Measurements from ENCODE around the gene STK11IP.

The STK11IP gene

GRCh38 chr2:219563271-219563928 is 34.3 kb upstream of the STK11IP start:
- DNase-seq (ENCODE audit: low read depth in 3 of 3): no peak

- DNase-seq (ENCODE audit: low read depth in 3 of 3): no peak
Measured at GRCh38 chr2:219565130-219566080, 32.3 kb upstream of the STK11IP start.

DNA sequence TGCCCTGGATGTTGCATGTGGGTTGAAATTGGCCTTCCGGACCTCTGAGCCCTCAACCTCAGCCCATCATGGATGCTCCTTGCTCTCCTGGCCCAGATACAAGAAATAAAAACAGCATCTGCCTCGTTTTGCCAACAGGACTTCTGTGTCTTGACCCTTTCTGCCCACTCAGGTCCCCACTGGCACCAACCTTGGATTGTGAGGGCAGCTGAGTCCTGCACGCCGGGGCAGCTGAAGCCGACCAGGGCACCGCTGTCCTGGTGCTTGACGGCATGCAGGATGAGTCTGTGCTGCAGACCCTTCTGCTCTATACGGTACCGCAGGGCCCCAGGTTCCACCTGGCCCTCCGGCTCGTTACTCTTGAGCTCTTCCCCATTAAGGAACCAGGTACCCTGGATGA is 31.0 kb upstream of the STK11IP start:
- no peak for DNase-seq (ENCODE audit: low read depth in 3 of 3)

DNA sequence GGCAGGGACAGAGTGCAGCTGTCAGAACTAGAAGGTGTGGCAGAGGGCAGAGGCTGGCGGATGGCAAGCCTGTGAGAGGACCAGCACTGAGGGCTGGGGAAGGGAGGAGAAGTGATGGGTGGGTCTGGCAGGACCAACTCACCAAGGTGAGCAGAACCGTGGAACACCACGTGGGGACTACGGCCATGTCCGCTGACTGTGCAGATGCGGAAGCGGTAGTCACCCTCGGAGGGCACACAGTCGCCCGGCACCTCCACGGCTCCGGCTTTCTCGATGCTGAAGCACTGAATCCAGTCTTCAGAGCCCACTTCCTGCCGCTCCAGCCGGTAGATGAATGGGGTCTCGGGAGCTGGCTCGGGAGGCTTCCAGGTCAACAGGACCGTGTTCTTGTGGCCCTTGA is 30.5 kb upstream of the STK11IP start:
- DNase-seq (ENCODE audit: low read depth in 3 of 3): no peak

DNA sequence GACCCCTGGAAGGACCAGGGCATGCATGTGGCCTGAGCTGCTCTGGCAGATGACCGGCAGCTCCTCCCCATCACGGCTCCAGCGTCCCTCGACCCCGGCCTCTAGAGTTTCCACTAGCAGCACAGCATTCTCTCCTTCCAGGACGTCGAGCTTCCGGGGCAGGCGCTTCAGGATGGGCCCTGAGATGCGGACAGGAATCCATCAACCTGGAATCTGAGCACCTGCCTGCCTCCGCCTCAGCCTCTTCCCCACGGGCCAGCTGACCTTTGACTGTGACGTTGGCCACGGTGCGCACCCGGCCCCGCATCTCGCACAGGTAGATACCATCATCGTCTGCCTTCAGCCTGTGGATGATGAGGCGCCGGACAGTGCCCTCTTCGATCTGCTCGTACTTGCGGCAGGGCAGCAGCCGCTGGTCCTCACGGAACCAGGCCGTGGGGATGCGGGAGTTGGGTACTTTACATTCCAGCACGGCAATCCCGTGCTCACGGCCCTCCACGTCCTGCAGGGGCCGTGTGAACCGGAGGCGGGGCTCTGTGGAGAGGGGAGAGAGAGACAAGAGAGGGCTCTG is 29.8 kb upstream of the STK11IP start:
- no peak for DNase-seq (ENCODE audit: low read depth in 3 of 3)

DNA sequence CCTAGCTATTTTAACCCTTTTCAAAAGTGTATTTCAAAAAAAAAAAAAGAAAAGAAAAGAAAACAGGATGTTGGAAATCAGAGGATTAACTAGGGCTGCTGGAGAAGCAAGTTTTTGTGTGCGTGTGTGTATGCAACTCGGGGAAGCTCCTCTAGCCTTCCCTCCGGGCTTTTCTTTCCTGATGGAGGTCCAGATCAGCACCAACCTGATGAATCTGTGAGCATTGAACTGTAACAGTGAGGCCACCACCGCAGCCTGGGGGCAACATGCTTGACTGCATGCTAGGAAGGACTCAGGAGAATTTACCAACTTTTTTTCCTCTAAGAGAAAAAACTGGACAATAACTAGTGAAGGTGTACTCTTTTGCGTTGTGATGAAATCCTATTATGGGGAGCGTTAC is 28.6 kb upstream of the STK11IP start:
- DNase-seq (ENCODE audit: low read depth in 3 of 3): no peak

- DNase-seq (ENCODE audit: low read depth in 3 of 3): no peak
Measured at GRCh38 chr2:219569635-219570034, 28.0 kb upstream of the STK11IP start.

DNA sequence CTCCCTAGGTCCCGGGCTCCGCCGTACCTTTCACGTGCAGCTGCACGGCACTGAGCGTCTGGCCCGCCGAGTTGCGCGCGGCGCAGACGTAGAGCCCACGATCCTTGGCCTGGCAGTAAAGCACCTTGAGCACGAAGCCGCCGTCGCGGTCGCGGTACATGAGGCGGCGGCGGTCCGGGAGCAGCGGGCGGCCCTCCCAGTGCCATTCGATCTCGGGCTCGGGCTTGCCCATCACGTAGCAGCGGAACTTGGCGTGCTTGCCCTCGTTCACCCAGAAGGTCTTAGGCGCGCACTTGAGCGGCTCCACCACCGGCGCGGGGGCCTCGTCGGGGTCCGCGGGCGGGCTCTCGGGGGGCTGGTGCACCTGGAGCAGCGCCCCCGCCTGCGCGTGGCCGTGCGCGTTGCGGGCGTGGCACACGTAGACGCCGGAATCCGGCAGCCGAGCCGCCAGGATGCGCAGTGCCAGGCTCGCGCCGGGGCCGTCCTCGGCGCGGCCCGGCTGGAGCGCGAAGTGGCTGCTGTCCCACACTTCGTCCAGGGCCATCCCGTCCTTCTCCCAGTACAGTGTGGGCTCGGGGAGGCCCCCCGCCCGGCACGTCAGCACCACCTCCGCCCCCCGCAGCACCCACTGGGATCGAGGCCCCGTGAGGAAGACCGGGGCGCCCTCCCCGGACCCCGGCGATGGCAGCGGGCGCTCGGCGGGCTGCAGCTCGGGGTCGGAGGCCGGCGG is 27.3 kb upstream of the STK11IP start:
- no peak for DNase-seq (ENCODE audit: low read depth in 3 of 3)

DNA sequence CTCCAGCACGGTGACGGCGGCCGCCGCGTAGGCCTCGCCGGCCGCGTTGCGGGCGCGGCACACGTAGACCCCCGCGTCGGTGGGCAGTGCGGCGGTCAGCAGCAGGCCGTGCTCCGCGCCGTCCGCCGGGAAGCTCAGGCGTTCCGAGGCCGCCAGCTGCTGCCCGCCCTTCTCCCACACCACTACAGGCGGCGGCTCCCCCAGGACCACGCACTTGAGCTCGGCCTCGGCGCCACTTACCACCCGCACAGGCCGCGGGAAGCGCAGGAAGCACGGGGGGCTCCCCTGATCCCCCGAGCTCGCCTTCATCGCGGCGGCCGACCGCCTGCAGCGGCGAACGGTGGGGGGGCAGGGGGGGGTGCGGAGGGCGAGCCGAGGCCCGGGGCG is 26.7 kb upstream of the STK11IP start:
- no peak for DNase-seq (ENCODE audit: low read depth in 3 of 3)

DNA sequence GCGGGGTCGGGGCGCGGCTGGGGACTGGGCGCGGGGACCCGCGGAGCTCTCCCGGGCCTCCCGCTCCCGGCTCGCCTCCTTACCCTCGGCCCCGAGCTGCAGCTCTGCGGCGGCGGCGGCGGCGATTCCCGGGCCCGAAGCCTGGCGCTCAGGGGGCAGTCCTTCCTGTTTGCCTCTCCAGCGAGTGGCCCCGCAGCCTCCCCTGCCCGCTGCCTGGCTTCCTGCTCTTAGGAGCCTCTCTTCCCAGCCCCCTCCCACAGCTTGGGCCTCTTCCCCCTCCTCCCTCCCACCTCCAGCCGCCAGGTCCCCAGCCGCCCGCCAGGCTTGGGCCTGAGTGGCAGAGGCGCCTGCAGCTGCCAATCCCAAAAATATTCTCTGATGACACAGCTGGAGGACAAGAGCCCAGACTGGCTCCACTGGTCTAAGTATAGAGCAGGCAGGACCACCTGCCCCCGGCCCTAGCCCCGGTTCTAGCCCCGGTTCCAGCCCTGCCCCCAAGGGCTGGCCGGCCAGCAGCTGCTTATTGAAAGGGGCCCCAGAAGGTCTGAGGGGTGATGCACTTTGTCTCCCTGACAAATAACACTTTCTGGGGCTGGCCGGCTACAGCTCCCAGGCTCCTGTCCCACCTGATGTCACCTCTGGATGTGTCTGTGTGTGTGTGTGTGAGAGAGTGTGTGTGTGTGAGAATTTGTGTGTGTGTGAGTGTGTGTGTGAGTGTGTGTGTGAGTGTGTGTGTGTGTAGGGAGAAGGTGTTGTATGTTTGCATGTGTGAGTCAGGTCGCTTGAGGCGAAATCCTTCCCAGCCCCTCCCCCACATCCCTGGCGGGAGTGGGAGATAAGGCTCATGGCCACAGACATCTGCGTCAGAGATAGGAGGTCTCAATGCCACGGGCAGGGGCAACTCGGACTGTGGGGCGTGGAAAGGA is 26.1 kb upstream of the STK11IP start, which contains the start of gene OBSL1:
Gene OBSL1 (minus strand): TSS at position 229 of the 926 bp plus-strand sequence. CDS start 307 bp downstream, outside the sequence.
- no peak for DNase-seq (ENCODE audit: low read depth in 3 of 3)

DNA sequence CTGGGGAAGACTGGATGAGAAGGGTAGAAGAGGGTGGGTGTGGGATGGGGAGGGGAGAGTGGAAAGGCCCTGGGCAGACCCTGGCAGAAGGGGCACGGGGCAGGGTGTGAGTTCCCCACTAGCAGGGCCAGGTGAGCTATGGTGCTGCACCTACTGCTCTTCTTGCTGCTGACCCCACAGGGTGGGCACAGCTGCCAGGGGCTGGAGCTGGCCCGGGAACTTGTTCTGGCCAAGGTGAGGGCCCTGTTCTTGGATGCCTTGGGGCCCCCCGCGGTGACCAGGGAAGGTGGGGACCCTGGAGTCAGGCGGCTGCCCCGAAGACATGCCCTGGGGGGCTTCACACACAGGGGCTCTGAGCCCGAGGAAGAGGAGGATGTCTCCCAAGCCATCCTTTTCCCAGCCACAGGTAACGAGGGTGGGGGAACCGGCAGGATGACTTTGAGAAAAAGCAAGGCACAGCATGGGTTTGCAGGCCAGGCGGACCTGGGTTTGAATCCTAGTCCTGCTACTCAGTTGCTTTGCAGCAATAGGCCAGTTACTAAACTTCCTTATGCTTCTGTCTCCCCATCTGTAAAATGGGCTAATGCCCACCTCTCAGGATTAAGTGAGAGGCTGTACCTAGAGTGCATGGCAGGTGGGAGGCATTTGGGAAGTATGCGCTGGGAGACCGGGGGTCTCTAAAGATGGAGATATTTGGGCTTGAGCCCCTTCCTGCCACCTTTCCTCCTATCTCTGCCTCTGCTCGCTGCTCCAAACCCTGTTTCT is 25.2 kb upstream of the STK11IP start, which contains the start of gene INHA:
Gene INHA (plus strand): TSS at position 74 of the 765 bp plus-strand sequence. CDS start 65 bp downstream, at position 139.
- DNase-seq (ENCODE audit: low read depth in 3 of 3): no peak

- DNase-seq (ENCODE audit: low read depth in 3 of 3): no peak
Measured at GRCh38 chr2:219573166-219573565, 24.5 kb upstream of the STK11IP start.

DNA sequence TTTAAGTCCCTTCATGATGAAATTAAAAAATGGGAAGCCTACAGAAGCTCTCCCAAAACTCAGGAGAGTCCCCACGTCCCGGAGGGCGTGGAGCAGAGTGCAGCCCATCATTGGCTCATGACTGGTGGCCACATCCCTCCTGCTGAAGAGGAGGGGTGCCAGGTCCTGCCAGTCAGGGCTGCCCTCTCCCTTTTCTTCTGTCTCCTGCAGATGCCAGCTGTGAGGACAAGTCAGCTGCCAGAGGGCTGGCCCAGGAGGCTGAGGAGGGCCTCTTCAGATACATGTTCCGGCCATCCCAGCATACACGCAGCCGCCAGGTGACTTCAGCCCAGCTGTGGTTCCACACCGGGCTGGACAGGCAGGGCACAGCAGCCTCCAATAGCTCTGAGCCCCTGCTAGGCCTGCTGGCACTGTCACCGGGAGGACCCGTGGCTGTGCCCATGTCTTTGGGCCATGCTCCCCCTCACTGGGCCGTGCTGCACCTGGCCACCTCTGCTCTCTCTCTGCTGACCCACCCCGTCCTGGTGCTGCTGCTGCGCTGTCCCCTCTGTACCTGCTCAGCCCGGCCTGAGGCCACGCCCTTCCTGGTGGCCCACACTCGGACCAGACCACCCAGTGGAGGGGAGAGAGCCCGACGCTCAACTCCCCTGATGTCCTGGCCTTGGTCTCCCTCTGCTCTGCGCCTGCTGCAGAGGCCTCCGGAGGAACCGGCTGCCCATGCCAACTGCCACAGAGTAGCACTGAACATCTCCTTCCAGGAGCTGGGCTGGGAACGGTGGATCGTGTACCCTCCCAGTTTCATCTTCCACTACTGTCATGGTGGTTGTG is 23.0 kb upstream of the STK11IP start:
- no peak for DNase-seq (ENCODE audit: low read depth in 3 of 3)

DNA sequence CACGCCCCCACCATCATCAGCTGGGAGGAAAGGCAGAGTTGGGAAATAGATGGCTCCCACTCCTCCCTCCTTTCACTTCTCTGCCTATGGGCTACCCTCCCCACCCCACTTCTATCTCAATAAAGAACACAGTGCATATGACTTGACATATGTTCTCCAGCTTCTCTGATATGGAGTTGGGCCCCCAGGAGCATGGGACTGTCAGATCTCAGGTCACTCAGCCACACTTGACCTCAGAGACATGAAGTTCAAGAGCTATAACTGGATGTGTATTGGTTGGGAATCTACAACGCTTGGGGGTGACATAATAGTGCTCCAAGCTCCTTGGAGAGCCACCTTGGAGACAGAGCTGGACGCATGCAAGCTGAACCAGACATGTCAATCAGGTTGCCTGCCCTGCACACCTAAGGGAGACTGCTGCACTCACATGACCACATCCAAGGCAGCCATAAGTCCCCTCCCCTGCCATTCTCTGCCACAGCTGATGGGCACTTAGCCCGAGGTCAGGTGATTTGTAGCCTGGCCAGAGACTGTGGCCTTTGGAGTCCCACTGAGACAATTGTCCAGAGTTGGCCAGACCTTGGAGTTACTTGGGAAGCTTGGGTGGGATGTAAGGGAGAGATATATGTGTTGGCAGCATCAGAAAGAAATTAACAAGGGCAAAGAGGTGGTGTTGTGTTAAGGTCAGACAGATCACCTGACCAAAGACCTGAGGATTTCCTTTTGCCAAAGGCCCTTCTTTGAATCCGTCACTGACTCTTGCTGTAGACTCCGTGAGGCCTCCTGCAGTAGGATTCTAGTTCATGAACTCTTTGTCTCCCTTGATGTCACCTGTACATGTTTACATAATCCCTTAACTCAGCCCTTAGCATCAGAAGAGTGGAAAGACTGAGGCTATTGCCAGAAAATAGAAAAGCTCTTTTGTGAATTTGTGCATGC is 21.8 kb upstream of the STK11IP start:
- no peak for DNase-seq (ENCODE audit: low read depth in 3 of 3)

DNA sequence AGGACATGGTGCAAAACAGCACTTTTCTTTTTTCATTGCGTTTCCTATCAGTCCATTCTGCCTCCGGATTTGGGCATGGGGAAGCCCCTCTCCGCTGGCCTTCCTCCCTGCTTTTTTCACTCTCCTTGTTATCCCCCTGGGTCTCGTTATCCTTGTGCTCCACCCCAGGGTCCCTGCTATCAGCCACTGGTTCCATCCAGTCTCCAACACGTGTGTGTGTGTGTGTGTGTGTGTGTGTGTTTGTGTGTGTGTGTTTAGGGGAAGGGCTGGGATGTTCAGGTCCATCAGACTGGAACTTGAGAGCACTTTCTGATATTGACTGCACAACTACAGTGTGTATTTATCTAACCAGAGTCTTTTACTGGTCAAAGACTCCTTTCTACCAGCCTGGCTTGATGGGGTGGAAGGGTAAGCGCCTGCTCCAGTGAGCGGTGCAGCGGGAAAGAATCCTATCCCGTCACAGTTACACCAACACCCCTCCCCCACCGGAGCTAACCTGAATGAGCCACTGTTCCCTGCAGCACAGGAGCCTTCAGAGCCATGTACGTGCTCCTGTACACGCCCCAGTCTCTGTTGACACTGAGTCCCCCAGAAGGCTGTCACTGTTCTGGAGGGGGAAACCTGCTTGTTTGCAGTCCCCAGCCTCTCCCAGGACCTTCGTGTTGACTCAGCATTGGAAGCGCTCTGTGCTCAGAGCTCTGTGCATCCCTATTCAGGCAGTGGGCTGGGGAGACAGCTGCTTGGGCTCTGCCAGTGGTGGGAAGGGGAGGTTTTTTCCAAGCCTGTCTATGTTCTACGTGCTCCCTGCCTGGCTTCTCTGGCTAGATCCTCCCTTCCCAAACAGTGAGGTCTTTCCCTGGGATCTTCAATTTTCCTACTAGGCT is 20.9 kb upstream of the STK11IP start:
- DNase-seq (ENCODE audit: low read depth in 3 of 3): no peak

GRCh38 chr2:219578811-219579613 is 18.6 kb upstream of the STK11IP start:
- DNase-seq (ENCODE audit: low read depth in 3 of 3): no peak
